ENCODE results near the gene FCHO2. TPM values are rescaled to one million over a fixed set of nuclear protein-coding genes. Genes with fewer than 3 reads are reported as not detected.

Gene FCHO2
- total and polyA plus RNA-seq, 2 of the 4 experiments (the other 2 are of a cell fraction), result 6.1 to 23.5 TPM

DNA sequence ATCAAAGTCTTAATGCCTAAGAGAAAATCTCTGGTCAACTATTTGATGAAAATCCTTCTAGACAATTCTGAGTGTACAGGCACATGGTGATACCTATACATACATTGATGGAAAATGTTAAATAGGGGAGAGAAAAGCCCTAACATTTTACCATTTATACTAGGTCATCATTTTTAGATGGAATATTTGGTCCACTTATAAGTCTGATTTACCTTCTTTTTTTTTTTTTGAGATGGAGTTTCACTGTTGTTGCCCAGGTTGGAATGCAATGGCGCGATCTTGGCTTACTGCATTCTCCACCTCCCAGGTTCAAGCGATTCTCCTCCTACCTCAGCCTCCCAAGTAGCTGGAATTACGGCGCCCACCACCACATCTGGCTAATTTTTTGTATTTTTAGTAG lies 81.7 kb downstream of the FCHO2 start:
- POLR2A ChIA-PET (ENCODE audit: unreplicated experiment), result no interaction called here
- H2AK9ac ChIP-seq (replicated peaks; ENCODE audit: low read depth, low read length, poor library complexity), result no peak overlapping the region
- no peak overlapping the region for H2BK15ac ChIP-seq (ENCODE audit: low read depth, low read length)
- ATAC-seq (ENCODE audit: low read depth) (no peak), DNase-seq (no peak)
- H3K79me1 ChIP-seq (ENCODE audit: low read depth in 1 of 2, low read length in 2 of 2), result peaks cover 2 to 3% of the 10 kb centered on the region in 2 experiments; a peak in 1 of 4 replicates
- H4K5ac ChIP-seq (ENCODE audit: low read depth, low read length), result no peak overlapping the region
- no peak overlapping the region for H3K23ac ChIP-seq (ENCODE audit: low read depth, low read length)
- H2BK20ac ChIP-seq (ENCODE audit: low read depth, low read length), result no peak overlapping the region
- no peak overlapping the region for H3K14ac ChIP-seq (replicated peaks; ENCODE audit: low read depth, low read length)
- H3K9me3 ChIP-seq (ENCODE audit: control insufficient read depth, insufficient read depth, low read length), result no peaks in the 10 kb centered on the region
- TF ChIP-seq RAD21 (IDR thresholded peaks at IDR 0.05; ENCODE audit: low read length), result no peak
- TF ChIP-seq POLR2A (IDR thresholded peaks at IDR 0.05; ENCODE audit: low read depth, low read length), result no peak
- no peak for TF ChIP-seq MAZ (IDR thresholded peaks at IDR 0.05; ENCODE audit: borderline replicate concordance, low read depth, low read length)
- no peak for TF ChIP-seq FOS (IDR thresholded peaks at IDR 0.05; ENCODE audit: low read depth, low read length)
- TF ChIP-seq MXI1 (IDR thresholded peaks at IDR 0.05; ENCODE audit: borderline replicate concordance, low read depth, low read length), result no peak
- no peak for TF ChIP-seq SMC3 (IDR thresholded peaks at IDR 0.05; ENCODE audit: low read depth, low read length)
- TF ChIP-seq, protein P1, sequence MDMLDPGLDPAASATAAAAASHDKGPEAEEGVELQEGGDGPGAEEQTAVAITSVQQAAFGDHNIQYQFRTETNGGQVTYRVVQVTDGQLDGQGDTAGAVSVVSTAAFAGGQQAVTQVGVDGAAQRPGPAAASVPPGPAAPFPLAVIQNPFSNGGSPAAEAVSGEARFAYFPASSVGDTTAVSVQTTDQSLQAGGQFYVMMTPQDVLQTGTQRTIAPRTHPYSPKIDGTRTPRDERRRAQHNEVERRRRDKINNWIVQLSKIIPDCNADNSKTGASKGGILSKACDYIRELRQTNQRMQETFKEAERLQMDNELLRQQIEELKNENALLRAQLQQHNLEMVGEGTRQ (IDR thresholded peaks at IDR 0.05; ENCODE audit: low read depth, low read length), result no peak
- no peak for TF ChIP-seq CHD1 (IDR thresholded peaks at IDR 0.05; ENCODE audit: low read depth, low read length)
- no peak for TF ChIP-seq RFX5 (IDR thresholded peaks at IDR 0.05; ENCODE audit: low read depth, low read length)
- TF ChIP-seq ELK1 (IDR thresholded peaks at IDR 0.05; ENCODE audit: borderline replicate concordance, low read depth, low read length), result no peak
- TF ChIP-seq MAFK (IDR thresholded peaks at IDR 0.05; ENCODE audit: low read depth, low read length), result no peak
- TF ChIP-seq, protein P2, sequence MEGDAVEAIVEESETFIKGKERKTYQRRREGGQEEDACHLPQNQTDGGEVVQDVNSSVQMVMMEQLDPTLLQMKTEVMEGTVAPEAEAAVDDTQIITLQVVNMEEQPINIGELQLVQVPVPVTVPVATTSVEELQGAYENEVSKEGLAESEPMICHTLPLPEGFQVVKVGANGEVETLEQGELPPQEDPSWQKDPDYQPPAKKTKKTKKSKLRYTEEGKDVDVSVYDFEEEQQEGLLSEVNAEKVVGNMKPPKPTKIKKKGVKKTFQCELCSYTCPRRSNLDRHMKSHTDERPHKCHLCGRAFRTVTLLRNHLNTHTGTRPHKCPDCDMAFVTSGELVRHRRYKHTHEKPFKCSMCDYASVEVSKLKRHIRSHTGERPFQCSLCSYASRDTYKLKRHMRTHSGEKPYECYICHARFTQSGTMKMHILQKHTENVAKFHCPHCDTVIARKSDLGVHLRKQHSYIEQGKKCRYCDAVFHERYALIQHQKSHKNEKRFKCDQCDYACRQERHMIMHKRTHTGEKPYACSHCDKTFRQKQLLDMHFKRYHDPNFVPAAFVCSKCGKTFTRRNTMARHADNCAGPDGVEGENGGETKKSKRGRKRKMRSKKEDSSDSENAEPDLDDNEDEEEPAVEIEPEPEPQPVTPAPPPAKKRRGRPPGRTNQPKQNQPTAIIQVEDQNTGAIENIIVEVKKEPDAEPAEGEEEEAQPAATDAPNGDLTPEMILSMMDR (conservative IDR thresholded peaks at IDR 0.05; ENCODE audit: low read depth, low read length), result no peak
- no peak for TF ChIP-seq NFE2L2 (IDR thresholded peaks at IDR 0.05; ENCODE audit: low read depth, low read length)
- TF ChIP-seq BHLHE40 (IDR thresholded peaks at IDR 0.05; ENCODE audit: low read depth, low read length), result no peak
- TF ChIP-seq RCOR1 (IDR thresholded peaks at IDR 0.05; ENCODE audit: insufficient replicate concordance, low read length), result no peak
- TF ChIP-seq CEBPB (IDR thresholded peaks at IDR 0.05; ENCODE audit: low read depth, low read length), result no peak
- WGBS, 2 experiments (ENCODE audit: extremely low coverage in 2 of 2, insufficient read length in 1 of 2), result no CpG with 5 or more reads among the region's 5 CpGs
- no peak overlapping the region for H3K4me3 ChIP-seq (ENCODE audit: insufficient read depth, low read depth, low read length)
- H3K18ac ChIP-seq (ENCODE audit: low read depth, low read length), result no peak overlapping the region
- dilution Hi-C loops (cut with HindIII; ENCODE audit: low sequenced_read_pairs, unreplicated experiment), result no loop called here
- in situ Hi-C loops (cut with MboI; ENCODE audit: low sequenced_read_pairs), result no loop called here
- no peaks in the 10 kb centered on the region for H4K20me1 ChIP-seq (ENCODE audit: insufficient read depth, low read length)
- H4K91ac ChIP-seq (ENCODE audit: insufficient read depth, low read depth, low read length), result no peak overlapping the region
- no peaks in the 10 kb centered on the region for H3K9me1 ChIP-seq (ENCODE audit: insufficient read depth, low read length)
- H2AFZ ChIP-seq (replicated peaks; ENCODE audit: low read length, poor library complexity), result no peak overlapping the region
- no peak overlapping the region for H3K4ac ChIP-seq (ENCODE audit: low read depth, low read length)
- no TSS peak for BruUV-seq (replicated peaks)
- no peak overlapping the region for H2BK120ac ChIP-seq (ENCODE audit: low read depth, low read length)
- no peak overlapping the region for H3K27ac ChIP-seq (ENCODE audit: insufficient read depth, low read length)
- H3K27me3 ChIP-seq (ENCODE audit: control insufficient read depth, insufficient read depth, low read length), result no peaks in the 10 kb centered on the region
- H3K36me3 ChIP-seq (ENCODE audit: control insufficient read depth, insufficient read depth, low read length), result peaks cover 11% of the 10 kb centered on the region; the same call in 1 of the 2 replicates
- H3K9ac ChIP-seq (ENCODE audit: low read depth, low read length), result no peak overlapping the region
- no peak overlapping the region for H2AK5ac ChIP-seq (ENCODE audit: low read depth, low read length)
- no peak overlapping the region for H2BK5ac ChIP-seq (ENCODE audit: low read depth, low read length, poor library complexity, severe bottlenecking)
- H3K4me1 ChIP-seq (ENCODE audit: control insufficient read depth, insufficient read depth, low read length), result no peaks in the 10 kb centered on the region
- no peak overlapping the region for H3K56ac ChIP-seq (ENCODE audit: extremely low read depth, insufficient read depth, low read length)
- H3K4me2 ChIP-seq (ENCODE audit: low read depth, low read length), result no peak overlapping the region
- CTCF ChIA-PET, result no interaction called here
- H4K8ac ChIP-seq (ENCODE audit: low read depth in 2 of 2, low read length in 2 of 2), result no peak overlapping the region
- intact Hi-C loops (cut with micrococcal nuclease), result no loop called here

All from IMR-90 (cell line).